K562 (cell line): Measurements from ENCODE around the gene GFOD2.

Experiments used
- CTCF ChIP-seq, 3 experiments: IDR thresholded peaks in 2 of 3; conservative IDR thresholded peaks in 1 of 3; 2 replicates each; pipeline ENCODE4 v1.5.1; 2011 to 2012; ENCODE audit warnings: low read length in 3 of 3, mild to moderate bottlenecking in 3 of 3, control low read depth in 2 of 3, improper control_type of control experiment in 1 of 3, inconsistent platforms in 1 of 3, low read depth in 1 of 3, mixed read lengths in 1 of 3, moderate library complexity in 1 of 3; ENCODE audit not compliant: insufficient read depth in 2 of 3
- EGR1 ChIP-seq: fragments of 450-650 bp; conservative IDR thresholded peaks from 2 replicates; pipeline ENCODE4 v1.6.1; 2017; ENCODE audit warnings: mild to moderate bottlenecking
- ETV6 ChIP-seq, 3 experiments: fragments of 150-350 bp in 1 of 3; sonication (generic) in 1 of 3; formaldehyde crosslinking in 1 of 3; IDR thresholded peaks; 2 replicates each; pipeline versions ENCODE4 v1.6.1 to v1.8.0; 2014 to 2022; ENCODE audit warnings: borderline replicate concordance in 2 of 3, low read depth in 2 of 3, antibody characterized with exemption in 1 of 3, low read length in 1 of 3, mild to moderate bottlenecking in 1 of 3, missing genetic modification reagents in 1 of 3
- FOSL1 ChIP-seq: fragments of 200-800 bp; sonication (Bioruptor generic); conservative IDR thresholded peaks from 2 replicates; pipeline ENCODE4 v1.6.1; 2016; ENCODE audit warnings: missing genetic modification characterization, missing compliant biosample characterization
- MAFF ChIP-seq: IDR thresholded peaks from 2 replicates; pipeline ENCODE4 v1.6.1; 2012; ENCODE audit warnings: low read length, improper control_type of control experiment
- POLR2A ChIP-seq: fragments of 450-650 bp; conservative IDR thresholded peaks from 2 replicates; pipeline ENCODE4 v1.6.1; 2016
- RFX5 ChIP-seq: IDR thresholded peaks from 2 replicates; pipeline ENCODE4 v1.6.1; 2011; ENCODE audit warnings: low read depth, mild to moderate bottlenecking, improper control_type of control experiment, low read length
- SAP30 ChIP-seq: fragments of 200-600 bp; sonication (generic); IDR thresholded peaks from 2 replicates; pipeline ENCODE4 v1.6.1; 2012; ENCODE audit warnings: borderline replicate concordance, low read depth, mild to moderate bottlenecking, moderate library complexity, low read length, control low read depth, inconsistent platforms; ENCODE audit not compliant: insufficient read depth, poor library complexity, severe bottlenecking
- SMAD4 ChIP-seq: fragments of 250-450 bp; sonication (Bioruptor Pico); conservative IDR thresholded peaks from 2 replicates; pipeline ENCODE4 v1.8.0; 2021; ENCODE audit warnings: inconsistent platforms, mild to moderate bottlenecking, moderate library complexity
- TCF7 ChIP-seq: sonication (generic); IDR thresholded peaks from 2 replicates; pipeline ENCODE4 v1.6.1; 2016; ENCODE audit warnings: antibody characterized with exemption, borderline replicate concordance
- ZNF274 ChIP-seq: IDR thresholded peaks from 2 replicates; pipeline ENCODE4 v1.6.1; 2011; ENCODE audit warnings: low read depth, mild to moderate bottlenecking, low read length, moderate library complexity, borderline replicate concordance
- ZNF695 ChIP-seq: fragments of 450-650 bp; formaldehyde crosslinking; IDR thresholded peaks from 2 replicates; pipeline ENCODE4 v1.4.0; 2020; ENCODE audit warnings: mild to moderate bottlenecking, moderate library complexity
- ZNF76 ChIP-seq: fragments of 250-450 bp; sonication (Bioruptor Pico); IDR thresholded peaks from 2 replicates; pipeline ENCODE4 v1.4.0; 2020; ENCODE audit warnings: mild to moderate bottlenecking, moderate library complexity, borderline replicate concordance
- TF ChIP-seq, protein P1 (sequence below): sonication (generic); formaldehyde crosslinking; IDR thresholded peaks from 2 replicates; pipeline ENCODE4 v1.8.1; 2023; ENCODE audit warnings: mild to moderate bottlenecking, missing genetic modification reagents

DNA sequence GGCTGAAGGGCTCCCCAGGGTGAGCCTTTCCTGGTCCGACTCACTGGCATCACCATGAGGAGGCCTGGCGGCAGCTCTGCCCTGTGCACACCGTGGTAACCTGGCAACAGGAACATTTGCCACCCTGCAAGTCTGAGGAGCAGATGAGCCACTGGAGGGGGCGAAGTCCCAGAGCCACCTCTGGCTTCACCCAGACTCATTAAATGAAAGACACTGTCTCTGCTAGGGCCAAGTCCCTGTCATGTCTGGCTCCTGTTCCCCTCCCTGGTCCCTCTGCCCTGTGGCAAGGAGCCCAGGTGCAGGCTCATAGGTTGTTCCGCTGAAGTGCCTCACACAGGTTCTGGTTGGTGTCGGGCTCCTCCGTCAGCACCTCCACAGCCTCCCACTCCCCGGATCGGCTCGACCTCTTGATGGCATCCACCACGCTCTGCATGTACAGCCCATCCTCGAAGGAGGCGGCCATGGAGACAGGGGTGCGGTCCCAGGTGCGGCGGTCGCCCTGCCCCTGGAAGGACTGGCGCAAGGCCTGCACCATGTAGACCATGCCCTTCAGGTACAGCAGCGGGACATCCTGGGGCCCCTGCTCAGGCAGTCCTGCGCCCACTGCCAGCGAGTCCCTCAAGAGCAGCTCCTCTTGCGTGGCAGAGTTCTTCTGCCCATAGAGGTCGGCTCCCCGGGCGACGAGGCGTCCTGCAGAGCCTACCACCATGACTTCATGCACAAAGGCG is 44.1 kb downstream of the GFOD2 start:
- TF ChIP-seq MAFF (no peak), ZNF695 (CRISPR knock-in tag) (no peak), TCF7 (no peak), SAP30 (no peak), FOSL1 (tag) (no peak), CTCF (IDR thresholded peaks at IDR 0.05 in 2 of 3, conservative IDR thresholded peaks at IDR 0.05 in 1 of 3; ENCODE audit: insufficient read depth in 2 of 3, low read depth in 1 of 3, low read length in 3 of 3) (no peak), POLR2A (no peak), ZNF76 (CRISPR knock-in tag) (no peak), EGR1 (no peak), ETV6 (IDR thresholded peaks at IDR 0.05; ENCODE audit: borderline replicate concordance in 1 of 2, low read depth in 2 of 2, low read length in 1 of 2) (no peak), ETV6 (CRISPR knock-in tag; IDR thresholded peaks at IDR 0.05; ENCODE audit: borderline replicate concordance) (no peak), ZNF274 (no peak), SMAD4 (CRISPR knock-in tag) (no peak), RFX5 (no peak)
- TF ChIP-seq, protein P1, sequence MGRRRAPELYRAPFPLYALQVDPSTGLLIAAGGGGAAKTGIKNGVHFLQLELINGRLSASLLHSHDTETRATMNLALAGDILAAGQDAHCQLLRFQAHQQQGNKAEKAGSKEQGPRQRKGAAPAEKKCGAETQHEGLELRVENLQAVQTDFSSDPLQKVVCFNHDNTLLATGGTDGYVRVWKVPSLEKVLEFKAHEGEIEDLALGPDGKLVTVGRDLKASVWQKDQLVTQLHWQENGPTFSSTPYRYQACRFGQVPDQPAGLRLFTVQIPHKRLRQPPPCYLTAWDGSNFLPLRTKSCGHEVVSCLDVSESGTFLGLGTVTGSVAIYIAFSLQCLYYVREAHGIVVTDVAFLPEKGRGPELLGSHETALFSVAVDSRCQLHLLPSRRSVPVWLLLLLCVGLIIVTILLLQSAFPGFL (CRISPR knock-in tag): no peak
